GM21576 (cell line): ENCODE results near the gene RNF14.
"Not testable (repeated sequence)": the region's sequence is repeated elsewhere in the genome, so short reads cannot be mapped to it uniquely, and the experiment has no call there.

Experiments used
- ATAC-seq: cut with Tn5 transposase; IDR thresholded peaks from one replicate; pipeline ENCODE4 v1.9.1; 2021; ENCODE audit warnings: mild to moderate bottlenecking, moderate library complexity; ENCODE audit not compliant: unreplicated experiment

RNF14 gene

DNA sequence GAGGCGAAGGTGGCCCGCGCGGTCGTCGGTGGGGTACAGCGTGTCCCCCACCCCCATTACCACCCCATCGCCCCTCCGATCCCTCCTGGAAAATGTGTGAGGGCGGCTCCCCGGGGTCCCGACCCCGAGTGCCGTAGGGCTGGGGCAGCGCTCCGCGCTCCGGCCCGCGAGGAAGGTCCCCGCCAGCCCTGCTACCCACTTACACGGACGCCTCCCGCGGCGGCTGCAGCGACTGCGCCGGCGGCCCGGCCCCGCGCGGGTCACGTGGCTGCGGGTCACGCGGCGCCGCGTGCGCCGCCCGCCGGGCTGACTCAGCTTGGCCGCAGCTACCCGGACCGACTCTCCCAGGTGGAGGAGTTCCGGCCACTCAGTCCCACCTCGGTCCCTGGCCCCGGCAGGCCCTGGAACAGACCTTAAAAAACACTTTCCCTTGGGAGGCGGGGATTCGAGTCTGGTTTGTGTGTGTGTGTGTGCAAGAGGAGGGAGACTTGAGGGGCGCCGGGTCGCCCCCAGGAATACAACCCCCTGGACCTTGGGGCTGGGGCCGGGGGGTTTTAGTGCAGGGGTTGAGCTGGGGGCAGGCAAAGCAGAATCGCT is 44.0 kb downstream of the RNF14 start, which contains the start of gene GNPDA1:
Gene GNPDA1, minus strand, starts transcription at position 236 of the 597 bp plus-strand sequence. CDS start 992 bp downstream, outside the sequence.
- ATAC-seq, result peak; percentile 56

DNA sequence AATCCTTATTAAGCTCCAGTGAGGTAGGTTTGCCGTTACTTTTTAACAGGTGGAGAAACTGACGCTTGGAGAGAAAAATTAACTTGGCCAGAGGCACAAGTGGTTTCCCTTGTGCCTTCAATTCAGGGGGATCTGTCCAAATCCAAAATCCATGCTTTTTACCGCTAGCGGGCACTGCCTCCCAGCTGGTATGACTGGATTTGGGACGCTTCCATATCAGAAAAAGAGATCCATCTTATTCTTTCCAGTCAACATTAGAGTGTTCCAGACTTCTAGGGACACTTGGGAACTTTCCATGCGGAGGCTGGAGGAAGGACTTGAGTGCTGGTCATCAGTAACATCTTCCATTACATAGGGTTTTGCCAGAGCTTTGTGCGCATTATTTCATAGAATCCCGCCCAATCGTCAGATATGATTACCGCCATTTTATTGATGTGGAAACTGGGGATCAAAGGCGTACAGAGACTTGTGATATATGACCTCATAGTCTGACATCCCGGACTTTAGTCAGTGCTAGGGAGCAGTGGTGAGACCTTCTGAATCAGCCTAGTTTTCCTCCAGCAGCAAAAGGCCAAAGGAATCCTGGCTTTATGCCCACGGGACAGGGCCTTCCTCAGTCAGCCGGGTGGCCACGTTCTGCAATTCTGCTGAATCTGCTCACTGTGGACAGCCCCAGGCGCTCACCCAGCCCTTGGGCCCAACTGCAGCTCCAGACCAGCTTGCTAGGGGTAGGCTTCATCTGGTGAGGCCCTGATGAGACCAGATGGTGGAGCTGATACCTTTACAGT is 45.0 kb downstream of the RNF14 start:
- ATAC-seq, result no peak

DNA sequence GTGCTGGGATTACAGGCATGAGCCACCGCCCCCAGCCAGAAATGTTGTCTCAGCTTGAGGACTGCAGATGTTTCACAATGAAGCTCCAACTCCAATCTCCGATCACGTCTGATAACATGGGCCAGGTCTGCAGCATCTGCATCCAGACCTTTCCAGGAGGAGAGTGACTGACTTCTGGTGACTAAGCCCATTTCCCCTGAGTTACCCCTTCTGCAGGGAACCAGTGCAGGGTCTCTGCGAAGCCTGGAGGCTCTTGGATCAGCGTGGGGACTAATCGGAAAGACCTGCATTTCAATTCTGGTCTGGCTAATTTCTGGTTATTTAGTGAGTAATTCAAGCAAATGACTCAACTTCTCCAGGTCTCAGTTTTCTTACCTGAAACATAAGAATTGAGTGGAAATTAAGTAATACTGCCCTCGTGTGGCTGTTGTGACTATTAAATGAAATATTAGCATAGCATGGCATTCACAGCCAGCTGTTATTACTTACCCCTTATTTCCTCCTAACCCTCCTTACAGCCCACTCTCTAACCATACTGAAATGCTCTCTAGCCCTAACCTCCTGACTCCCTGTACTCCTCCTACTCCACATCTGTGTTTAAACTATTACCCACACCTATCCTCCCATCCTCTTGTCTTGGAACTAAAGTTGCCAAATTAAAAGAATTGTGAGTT is 46.1 kb downstream of the RNF14 start:
- peak; percentile 40 for ATAC-seq

DNA sequence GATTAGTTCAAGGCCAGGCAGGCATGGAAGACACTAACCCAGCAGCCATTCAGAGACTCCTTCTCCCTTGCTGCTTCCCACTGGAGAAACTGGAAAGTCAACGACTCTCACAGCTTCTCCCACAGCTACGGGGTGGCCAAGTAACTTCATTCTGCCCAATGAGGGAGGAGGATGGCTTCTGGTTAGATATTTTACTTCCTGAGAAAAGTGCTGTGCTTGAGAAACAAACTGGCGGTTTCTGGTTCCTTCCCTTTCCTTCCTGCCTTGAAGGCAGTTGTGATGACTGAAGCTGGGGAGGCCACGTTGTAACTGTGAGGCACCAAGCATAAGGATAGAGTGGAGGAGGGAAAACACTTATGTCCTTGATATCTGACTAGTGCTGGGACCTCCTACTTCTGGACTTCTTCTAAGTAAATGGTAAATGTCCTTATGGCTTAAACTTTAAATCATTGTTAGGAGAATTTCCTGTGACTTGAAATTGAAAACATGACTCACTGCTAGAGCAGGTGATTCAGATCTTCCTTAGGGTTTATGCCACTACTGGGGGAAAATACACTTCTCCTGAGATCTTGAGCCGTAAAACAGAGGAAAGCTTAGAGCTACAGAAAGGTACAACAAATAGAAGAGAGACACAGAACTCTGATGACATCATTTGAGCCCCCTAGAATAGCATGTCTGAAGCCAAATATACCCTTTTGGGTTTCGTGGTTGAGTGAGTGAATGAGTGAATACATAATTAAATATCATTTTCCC is 47.1 kb downstream of the RNF14 start:
- ATAC-seq, result no peak

DNA sequence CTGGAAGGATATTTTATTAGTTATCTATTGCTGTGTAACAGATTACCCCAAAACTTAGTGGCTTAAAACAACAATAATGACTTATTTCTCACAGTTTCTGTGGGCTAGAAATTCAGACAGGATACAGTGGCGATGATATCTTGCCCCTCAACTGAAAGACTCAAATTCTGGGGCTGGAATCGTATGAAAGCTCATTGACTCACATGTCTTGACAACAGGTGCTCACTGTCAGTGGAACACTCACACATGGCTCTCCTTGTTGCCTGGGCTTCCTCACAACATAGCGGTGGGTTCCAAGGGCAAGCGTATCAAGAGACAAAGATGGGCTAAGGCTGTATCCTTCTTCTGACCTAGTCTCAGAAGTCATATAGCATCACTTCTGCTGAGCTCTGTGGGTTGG is 47.7 kb downstream of the RNF14 start:
- ATAC-seq, result no peak

DNA sequence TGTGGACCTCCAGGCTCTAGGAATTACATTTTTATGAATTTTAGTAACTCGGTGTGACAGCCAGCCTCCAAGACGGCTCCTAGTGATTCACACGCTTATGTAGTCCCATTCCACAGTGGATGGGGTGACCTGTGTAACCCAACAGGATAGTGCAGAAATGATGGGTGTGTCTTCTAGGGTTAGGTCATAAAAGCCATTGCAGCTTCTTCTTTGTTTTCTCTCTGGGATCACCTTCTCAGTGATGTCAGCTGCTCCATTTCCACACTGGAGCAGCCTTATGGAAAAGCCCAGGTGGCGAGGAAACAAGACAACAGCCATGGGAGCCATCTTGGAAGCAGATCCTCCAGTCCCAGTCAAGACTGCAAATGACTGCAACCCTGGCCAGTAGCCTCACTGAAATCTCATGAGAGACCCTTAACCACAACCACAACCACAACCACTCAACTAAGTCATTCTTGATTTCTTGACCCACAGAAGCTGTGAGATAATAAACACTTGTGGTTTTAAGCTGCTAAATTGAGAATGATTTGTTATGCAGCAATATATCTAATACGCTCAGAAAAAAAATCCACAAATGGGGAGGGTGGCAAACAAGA is 49.0 kb downstream of the RNF14 start:
- ATAC-seq, result no peak

DNA sequence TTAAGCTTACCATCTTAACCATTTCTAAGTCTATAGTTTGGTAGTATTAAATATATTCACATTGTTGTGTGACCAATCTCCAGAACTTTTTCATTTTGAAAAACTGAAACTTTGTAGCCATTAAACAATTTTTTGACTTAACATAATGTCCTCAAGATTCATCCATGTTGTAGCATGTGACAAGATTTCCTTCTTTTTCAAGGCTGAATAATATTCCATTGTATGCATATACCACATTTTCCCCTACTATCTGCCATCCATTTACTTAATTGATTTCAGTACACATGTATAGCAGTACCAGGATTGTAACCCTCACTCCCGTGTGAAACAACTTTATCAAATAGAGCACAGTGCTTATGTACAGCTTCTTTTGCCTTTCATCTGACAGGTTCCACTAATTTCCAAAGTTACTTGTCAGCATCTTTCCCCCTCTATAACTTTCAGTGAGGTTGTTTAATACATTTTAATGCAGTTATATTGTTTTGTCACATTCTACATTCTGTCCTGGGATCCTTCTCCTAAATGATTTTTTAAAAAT is 51.3 kb downstream of the RNF14 start:
- ATAC-seq, result no peak

GRCh38 chr5:142023836-142024235 is 54.9 kb downstream of the RNF14 start:
- ATAC-seq, result no peak

DNA sequence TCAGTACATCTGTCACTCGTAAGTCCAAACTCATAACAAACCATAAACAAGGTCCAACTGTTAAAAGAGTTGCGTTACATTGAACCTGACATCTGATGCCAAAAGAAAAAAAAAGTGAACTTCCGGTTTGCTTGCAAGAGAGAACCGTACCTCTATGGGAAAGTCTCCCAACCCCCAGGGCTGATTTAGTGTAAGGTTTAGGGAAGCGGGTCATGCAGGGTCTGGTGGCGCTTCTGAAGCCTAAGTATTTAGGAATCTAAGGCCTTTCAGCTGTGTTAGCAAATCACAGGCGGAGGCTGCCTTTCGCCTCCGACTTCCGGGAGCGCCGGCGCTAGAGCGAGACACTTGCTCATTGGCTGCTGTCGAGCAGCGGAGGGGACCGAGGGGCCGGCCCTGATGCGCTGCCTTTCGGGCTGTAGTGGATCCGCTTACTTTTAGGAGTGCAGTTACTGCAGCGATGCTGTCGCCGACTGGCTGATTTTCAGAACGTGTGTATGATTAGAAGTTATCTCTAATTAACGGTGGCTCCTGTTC is 55.9 kb downstream of the RNF14 start:
- ATAC-seq, result peak; percentile 100

- ATAC-seq, result no peak
Measured at GRCh38 chr5:142025637-142026036, 56.7 kb downstream of the RNF14 start.

DNA sequence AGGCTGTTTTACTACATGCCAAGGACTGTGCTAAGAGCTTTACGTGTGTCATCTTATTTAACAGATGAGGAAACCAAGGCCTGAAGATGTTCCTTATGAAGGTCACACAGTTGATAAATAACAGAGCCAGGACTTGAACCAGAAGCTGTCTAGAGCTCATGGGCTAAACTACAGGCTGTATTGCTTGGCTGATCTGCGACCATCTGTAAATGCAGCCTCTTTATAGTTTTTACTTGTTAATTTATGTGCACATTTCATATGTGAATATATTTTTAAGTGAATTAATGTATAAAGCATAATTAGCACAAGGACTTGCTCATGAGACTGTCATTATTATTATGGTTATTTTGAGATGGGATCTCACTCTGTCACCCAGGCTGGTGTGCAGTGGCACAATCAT is 63.2 kb downstream of the RNF14 start:
- no peak for ATAC-seq

DNA sequence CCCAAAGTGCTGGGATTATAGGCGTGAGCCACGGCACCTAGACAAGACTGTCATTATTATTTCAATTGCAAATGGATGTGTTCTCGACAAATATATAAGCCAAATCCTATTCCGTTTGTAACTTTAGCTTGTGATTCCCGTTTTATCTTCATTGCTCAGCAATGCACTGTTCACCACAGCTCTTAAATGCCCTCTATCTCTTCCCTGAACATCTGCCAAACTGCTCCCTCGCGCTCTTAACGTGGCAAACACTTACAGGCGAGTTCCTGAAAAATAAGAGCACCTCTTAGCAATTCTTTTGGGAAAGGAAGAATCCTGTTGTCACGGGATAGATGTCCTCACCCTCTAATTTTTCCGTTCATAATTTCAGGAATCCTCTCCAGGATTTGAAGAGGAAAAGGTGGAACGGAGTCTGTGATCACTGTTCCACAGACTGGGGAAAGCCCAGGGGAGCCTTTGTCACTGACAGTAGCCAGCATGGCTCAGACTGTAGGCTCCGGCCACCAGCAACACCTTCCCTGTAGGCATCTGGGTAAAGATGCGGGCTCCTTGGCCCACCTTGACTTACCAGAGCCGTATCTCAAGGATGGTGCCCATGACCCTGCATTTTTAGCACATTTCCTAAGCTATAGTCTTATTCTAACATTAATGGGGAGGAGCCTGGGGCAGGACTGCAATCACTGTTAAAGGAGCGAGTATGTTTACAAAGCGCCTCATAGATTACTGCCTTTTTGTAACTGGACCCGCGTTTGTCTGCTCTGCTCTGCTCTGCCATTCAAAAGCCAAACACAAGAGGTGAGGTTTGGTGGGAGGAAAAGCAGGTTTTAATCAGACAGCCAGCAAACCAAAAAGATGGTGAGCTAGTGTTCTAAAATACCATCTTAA is 64.1 kb downstream of the RNF14 start:
- ATAC-seq, result no peak

- not testable (repeated sequence) for ATAC-seq
Measured at GRCh38 chr5:142033632-142034567, 65.0 kb downstream of the RNF14 start.

GRCh38 chr5:142034994-142035393 is 66.1 kb downstream of the RNF14 start:
- no peak for ATAC-seq

- no peak for ATAC-seq
Measured at GRCh38 chr5:142036918-142037317, 68.0 kb downstream of the RNF14 start.

GRCh38 chr5:142037599-142037998 is 68.7 kb downstream of the RNF14 start:
- ATAC-seq, result not testable (repeated sequence)

DNA sequence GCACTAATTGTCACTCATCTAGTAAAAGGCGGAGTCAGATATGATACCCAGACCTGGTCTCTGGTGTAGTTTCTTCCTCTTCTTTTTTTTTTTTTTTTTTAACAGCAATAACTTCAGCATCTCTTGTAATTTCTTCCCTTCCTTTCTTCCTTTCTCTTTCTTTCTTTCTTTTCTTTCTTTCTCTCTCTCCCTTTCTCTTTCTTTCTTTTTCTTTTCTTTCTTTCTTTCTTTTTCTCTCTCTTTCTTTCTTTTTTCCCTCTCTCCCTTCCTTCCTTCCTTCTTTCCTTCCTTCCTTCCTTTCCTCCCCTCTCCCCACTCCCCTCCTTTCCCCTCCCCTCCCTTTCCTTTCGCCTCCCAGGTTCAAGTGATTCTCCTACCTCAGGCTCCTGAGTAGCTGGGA is 69.8 kb downstream of the RNF14 start:
- no peak for ATAC-seq
